Measurements from ENCODE around the gene ATP5ME. TPM values are rescaled to one million over a fixed set of nuclear protein-coding genes. Genes with fewer than 3 reads are reported as not detected.

ATP5ME gene
- total and polyA plus RNA-seq, 2 of the 13 experiments (the other 11 are each of a cell fraction or from before 2014, with no cell fraction given): 305 to 753 TPM

DNA sequence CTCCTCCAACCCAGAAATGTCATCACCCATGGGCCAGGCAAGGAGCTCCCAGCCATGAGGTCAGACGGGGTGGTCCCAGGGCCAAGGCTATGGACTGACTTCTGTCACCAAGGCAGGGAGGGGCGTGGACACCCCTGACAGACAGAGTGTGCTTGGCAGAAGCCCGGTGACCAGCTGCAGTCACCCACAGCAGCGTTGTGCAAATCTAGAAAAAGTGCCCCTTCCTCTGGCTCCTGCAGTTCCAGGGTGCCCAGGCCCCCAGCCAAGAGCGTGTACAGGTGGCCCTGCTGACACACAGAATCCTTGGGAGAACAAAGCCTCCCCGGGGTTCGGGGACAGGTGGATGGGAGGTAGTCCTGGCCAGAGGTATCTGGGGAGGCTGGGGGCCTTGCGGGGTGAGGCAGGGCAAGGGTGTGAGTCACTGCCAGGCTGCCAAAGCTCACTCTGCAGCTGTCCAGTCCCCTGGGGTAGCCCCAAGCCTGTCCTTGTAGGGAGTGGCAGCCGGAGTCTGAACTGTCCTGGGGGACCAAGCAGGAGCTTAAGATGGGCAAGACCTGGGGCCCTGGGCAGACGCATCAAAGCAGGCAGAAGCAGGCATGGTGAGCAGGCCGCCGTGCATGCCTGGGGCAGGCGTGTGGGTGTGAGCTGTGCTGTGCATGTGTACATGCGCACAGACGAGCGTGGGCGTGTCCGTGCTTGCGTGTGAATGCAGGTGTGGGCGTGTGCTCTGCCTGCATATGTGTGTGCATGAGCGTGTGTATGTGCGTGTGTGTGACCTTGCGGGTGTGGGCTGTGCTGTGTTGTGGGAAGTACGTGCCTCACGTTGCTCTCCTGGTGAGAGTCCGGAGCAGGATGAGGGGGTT is 3.6 kb upstream of the ATP5ME start (continued):
- TF ChIP-seq, protein P1, sequence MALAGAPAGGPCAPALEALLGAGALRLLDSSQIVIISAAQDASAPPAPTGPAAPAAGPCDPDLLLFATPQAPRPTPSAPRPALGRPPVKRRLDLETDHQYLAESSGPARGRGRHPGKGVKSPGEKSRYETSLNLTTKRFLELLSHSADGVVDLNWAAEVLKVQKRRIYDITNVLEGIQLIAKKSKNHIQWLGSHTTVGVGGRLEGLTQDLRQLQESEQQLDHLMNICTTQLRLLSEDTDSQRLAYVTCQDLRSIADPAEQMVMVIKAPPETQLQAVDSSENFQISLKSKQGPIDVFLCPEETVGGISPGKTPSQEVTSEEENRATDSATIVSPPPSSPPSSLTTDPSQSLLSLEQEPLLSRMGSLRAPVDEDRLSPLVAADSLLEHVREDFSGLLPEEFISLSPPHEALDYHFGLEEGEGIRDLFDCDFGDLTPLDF (CRISPR knock-in tag; IDR thresholded peaks at IDR 0.05): no peak
- TF ChIP-seq, protein P2, sequence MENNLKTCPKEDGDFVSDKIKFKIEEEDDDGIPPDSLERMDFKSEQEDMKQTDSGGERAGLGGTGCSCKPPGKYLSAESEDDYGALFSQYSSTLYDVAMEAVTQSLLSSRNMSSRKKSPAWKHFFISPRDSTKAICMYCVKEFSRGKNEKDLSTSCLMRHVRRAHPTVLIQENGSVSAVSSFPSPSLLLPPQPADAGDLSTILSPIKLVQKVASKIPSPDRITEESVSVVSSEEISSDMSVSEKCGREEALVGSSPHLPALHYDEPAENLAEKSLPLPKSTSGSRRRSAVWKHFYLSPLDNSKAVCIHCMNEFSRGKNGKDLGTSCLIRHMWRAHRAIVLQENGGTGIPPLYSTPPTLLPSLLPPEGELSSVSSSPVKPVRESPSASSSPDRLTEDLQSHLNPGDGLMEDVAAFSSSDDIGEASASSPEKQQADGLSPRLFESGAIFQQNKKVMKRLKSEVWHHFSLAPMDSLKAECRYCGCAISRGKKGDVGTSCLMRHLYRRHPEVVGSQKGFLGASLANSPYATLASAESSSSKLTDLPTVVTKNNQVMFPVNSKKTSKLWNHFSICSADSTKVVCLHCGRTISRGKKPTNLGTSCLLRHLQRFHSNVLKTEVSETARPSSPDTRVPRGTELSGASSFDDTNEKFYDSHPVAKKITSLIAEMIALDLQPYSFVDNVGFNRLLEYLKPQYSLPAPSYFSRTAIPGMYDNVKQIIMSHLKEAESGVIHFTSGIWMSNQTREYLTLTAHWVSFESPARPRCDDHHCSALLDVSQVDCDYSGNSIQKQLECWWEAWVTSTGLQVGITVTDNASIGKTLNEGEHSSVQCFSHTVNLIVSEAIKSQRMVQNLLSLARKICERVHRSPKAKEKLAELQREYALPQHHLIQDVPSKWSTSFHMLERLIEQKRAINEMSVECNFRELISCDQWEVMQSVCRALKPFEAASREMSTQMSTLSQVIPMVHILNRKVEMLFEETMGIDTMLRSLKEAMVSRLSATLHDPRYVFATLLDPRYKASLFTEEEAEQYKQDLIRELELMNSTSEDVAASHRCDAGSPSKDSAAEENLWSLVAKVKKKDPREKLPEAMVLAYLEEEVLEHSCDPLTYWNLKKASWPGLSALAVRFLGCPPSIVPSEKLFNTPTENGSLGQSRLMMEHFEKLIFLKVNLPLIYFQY (CRISPR knock-in tag; IDR thresholded peaks at IDR 0.05; ENCODE audit: borderline replicate concordance): no peak
- TF ChIP-seq AKAP8 (CRISPR knock-in tag; IDR thresholded peaks at IDR 0.05) (peak; percentile 99), KDM5A (IDR thresholded peaks at IDR 0.05; ENCODE audit: borderline replicate concordance, low read length) (no peak), NR3C1 (CRISPR knock-in tag; IDR thresholded peaks at IDR 0.05) (no peak), PCBP1 (IDR thresholded peaks at IDR 0.05; ENCODE audit: borderline replicate concordance, low read depth, low read length) (no peak), ZSCAN25 (CRISPR knock-in tag; IDR thresholded peaks at IDR 0.05) (no peak), ATF1 (CRISPR knock-in tag; IDR thresholded peaks at IDR 0.05) (no peak), ZFP90 (CRISPR knock-in tag; IDR thresholded peaks at IDR 0.05; ENCODE audit: borderline replicate concordance) (no peak), ZNF781 (CRISPR knock-in tag; IDR thresholded peaks at IDR 0.05; ENCODE audit: borderline replicate concordance, not compliant biosample characterization) (no peak), IRF2 (CRISPR knock-in tag; IDR thresholded peaks at IDR 0.05) (no peak), SP4 (CRISPR knock-in tag; IDR thresholded peaks at IDR 0.05) (no peak), KLF12 (CRISPR knock-in tag; IDR thresholded peaks at IDR 0.05; ENCODE audit: borderline replicate concordance) (no peak), ZNF788 (CRISPR knock-in tag; IDR thresholded peaks at IDR 0.05; ENCODE audit: borderline replicate concordance) (peak; percentile 17; the same call in 1 of the 2 replicates), NCOA5 (CRISPR knock-in tag; IDR thresholded peaks at IDR 0.05) (no peak), ZFX (CRISPR knock-in tag; IDR thresholded peaks at IDR 0.05; ENCODE audit: low read depth) (peak; percentile 42), NR2F1 (CRISPR knock-in tag; IDR thresholded peaks at IDR 0.05) (no peak)
- TF ChIP-seq, protein P3, sequence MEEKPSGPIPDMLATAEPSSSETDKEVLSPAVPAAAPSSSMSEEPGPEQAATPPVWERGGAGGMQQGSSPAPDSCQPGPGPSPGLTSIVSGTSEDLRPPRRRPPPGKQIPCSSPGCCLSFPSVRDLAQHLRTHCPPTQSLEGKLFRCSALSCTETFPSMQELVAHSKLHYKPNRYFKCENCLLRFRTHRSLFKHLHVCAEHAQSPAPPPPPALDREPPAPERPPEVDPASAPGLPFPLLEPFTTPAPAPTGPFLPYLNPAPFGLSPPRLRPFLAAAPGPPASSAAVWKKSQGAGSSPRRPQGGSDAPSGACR (CRISPR knock-in tag; IDR thresholded peaks at IDR 0.05): no peak
- TF ChIP-seq, protein P4, sequence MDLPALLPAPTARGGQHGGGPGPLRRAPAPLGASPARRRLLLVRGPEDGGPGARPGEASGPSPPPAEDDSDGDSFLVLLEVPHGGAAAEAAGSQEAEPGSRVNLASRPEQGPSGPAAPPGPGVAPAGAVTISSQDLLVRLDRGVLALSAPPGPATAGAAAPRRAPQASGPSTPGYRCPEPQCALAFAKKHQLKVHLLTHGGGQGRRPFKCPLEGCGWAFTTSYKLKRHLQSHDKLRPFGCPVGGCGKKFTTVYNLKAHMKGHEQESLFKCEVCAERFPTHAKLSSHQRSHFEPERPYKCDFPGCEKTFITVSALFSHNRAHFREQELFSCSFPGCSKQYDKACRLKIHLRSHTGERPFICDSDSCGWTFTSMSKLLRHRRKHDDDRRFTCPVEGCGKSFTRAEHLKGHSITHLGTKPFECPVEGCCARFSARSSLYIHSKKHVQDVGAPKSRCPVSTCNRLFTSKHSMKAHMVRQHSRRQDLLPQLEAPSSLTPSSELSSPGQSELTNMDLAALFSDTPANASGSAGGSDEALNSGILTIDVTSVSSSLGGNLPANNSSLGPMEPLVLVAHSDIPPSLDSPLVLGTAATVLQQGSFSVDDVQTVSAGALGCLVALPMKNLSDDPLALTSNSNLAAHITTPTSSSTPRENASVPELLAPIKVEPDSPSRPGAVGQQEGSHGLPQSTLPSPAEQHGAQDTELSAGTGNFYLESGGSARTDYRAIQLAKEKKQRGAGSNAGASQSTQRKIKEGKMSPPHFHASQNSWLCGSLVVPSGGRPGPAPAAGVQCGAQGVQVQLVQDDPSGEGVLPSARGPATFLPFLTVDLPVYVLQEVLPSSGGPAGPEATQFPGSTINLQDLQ (CRISPR knock-in tag; IDR thresholded peaks at IDR 0.05): no peak
- TF ChIP-seq, protein P5, sequence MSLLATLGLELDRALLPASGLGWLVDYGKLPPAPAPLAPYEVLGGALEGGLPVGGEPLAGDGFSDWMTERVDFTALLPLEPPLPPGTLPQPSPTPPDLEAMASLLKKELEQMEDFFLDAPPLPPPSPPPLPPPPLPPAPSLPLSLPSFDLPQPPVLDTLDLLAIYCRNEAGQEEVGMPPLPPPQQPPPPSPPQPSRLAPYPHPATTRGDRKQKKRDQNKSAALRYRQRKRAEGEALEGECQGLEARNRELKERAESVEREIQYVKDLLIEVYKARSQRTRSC (CRISPR knock-in tag; IDR thresholded peaks at IDR 0.05; ENCODE audit: low read depth): no peak

Data from HepG2 (cell line).